HG02623 (cell line): ENCODE measurements around the gene SLC30A4.
"Not testable (repeated sequence)": the region's sequence is repeated elsewhere in the genome, so short reads cannot be mapped to it uniquely, and the experiment has no call there.

Experiments
- ATAC-seq: cut with Tn5 transposase; IDR thresholded peaks from one replicate; pipeline ENCODE4 v1.9.1; 2021; ENCODE audit warnings: moderate library complexity; ENCODE audit not compliant: unreplicated experiment

Gene SLC30A4

DNA sequence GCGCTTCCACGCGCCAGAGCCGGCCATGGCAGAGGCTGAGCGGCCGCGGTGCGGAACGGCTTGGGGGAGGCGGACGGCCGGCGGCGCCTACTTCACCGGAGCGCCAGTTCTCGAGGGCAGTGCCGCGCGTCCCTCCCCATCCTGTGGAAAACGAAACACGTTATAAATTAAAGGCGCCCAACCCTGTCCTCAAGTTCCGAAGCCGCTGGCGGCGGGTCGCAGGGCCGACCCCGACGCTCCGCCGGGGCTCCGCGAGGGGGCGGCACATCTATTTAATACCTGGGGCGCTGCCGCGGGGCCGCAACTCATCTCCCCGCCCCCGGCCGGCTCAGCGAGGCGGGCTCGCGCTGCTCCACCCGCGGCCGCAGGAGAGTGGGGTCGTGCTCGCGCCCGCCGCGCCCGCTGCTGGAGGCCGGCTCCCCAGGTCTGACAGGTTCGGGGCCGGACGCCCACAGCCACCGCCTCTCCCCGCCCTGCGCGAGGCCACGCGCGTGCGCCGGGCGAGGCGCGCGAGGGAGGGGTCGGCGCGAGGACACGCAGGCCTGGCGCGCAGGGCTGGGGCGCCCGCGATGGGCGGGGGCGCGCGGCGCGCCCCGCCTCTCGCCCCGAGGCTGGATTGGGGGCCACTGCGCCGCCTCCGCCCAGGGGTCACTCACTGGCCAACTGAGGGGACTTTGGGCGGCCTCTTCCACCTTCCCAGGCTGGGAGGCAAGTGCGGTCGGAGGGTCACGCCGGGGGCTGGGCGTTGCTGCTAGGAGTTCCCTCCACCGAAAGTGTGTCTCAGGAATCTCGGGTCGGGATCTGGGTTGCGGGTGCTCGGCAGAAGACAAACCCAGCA lies at the start of gene SLC30A4:
Gene SLC30A4, minus strand, starts transcription at position 428 of the 838 bp plus-strand sequence. Its CDS starts 401 bp downstream, at position 27.
- ATAC-seq, result peak; percentile 74

GRCh38 chr15:45555934-45556608 lies 33.5 kb upstream of the SLC30A4 start:
- ATAC-seq, result no peak

GRCh38 chr15:45551676-45552075 lies 29.1 kb upstream of the SLC30A4 start:
- no peak for ATAC-seq

DNA sequence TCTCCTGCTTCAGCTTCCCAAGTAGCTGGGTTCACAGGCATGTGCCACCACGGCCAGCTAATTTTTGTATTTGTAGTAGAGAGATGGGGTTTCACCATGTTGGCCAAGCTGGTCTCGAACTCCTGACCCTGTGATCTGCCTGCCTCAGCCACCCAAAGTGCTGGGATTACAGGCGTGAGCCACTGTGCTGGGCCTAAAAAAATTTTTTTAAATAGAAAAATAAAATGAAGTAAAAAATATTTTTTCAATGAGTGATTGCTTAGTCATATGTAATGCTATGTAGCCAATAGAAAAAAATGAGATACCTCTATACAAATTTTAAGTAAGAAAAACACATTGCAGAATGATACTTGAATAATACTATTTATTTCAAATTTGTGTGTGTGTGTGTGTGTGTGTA lies 27.9 kb upstream of the SLC30A4 start:
- no peak for ATAC-seq

- ATAC-seq, result no peak
Measured at GRCh38 chr15:45549541-45550220, 27.1 kb upstream of the SLC30A4 start.

- no peak for ATAC-seq
Measured at GRCh38 chr15:45548753-45549520, 26.4 kb upstream of the SLC30A4 start.

DNA sequence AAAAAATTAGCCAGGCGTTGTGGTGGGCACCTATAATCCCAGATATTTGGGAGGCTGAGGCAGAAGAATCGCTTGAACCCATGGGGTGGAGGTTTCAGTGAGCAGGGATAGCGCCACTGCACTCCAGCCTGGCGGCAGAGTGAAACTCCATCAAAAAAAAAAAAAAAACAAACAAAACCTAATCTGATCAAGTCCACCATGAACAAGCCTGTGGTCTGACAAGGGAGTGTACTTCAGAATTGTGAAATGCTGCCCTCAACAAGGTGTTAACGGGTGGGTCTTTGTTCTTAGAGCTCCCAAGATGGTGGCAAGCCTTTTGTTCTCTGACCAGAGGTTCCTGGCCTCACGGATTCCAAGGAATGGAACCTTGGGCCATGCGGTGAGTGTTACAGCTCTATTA lies 24.2 kb upstream of the SLC30A4 start:
- ATAC-seq, result no peak

GRCh38 chr15:45544266-45545023 lies 21.9 kb upstream of the SLC30A4 start:
- no peak for ATAC-seq

DNA sequence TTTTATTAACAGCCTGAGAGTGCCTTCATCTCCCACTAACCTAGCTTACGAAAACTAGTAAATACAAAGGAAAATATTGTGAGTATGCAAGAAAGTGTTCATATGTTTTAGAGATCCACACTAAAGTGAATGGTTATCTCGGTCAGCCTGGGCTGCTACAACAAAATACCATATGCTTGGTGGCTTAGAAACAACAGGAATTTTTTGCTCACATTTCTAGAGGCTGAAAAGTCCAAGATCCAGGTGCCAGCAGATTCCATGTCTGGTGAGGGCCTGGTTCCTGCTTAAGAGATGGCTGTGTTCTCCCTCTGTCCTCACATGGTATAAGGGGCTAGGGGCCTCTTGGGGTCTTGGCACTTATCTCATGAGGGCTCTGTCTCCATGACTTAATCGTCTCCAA lies 20.5 kb upstream of the SLC30A4 start:
- no peak for ATAC-seq

DNA sequence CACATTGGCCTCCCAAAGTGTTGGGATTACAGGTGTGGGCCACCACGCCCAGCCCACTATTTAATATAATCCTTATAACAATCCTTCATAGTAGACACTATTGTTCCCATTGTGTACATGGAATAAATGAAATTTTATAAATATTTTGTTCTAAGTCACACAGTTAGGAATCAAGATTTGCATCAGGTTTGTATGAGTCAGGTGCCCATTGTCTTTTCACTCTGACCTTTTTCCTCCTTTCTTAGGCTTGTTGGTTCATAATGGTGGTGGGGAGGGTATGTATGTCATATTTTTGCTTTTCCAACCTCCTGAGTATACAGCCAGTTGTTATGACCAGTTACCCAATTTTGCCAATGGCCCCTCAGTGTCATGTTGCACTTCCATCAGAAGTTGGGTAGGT lies 18.0 kb upstream of the SLC30A4 start:
- no peak for ATAC-seq

DNA sequence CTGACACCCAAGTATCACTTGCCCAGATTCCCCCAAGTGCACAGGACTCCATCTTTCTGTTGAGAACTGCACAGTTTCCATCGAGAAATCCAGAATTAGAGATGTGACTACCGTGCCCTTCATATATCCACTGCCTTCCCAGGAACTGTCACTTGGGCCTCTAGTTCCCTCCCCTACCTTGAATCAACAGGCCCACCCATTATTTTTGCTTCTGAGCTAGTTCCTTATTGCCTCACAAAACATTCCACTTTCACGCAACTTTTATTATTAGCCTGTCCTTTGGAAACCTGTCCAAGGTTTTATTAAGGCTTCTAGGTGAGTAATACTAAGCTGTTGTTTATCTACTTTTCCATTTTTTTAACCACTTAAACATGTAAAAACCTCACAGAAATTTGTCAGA lies 17.1 kb upstream of the SLC30A4 start:
- ATAC-seq, result no peak

DNA sequence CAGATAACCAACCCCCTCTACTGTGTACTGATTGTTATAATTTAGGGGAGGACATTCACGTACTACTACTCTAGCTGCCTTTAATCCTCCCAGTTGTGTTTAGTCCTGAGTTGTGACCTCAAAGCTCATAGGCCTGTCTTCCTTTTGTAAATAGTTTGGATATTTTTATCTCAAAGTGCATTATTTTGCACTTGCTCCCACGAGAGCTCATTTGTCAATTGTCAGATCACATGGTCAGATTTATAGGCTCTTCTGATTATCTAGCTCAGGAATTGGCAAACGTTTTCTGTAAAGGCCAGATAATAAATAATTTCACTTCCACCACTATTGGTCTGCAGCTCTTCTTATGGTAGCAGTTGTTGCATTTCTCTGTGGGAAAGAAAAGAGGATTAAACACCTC lies 14.4 kb upstream of the SLC30A4 start:
- ATAC-seq, result no peak

DNA sequence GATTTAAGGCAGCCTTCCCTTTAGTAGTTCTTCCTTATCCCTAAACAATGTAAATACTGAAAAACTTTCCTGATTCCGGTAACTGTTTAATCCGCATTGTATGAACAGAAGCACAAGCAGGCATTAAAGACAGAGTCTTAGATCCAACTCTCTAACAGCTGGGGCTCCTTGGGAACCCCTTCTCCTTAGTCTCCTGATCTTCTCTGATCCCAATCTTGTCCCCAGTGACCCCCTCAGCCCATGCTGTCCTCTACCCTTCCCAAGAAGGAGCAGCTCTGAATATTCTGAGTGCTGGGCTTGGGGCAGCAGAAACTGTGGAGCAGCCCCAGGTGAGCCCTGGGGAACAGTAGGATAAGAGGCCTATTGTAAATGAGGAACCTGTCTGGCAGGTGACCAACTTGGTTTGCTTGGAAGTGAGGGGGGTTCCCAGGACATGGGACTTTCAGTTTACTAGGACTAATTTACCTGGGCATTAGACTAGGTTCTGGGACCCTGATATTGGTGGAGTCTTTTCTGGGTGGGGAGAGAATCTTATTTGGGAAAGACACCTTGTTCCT lies 13.0 kb upstream of the SLC30A4 start:
- ATAC-seq, result no peak

GRCh38 chr15:45534821-45535220 lies 12.3 kb upstream of the SLC30A4 start:
- ATAC-seq, result no peak

- not testable (repeated sequence) for ATAC-seq
Measured at GRCh38 chr15:45532892-45533291, 10.3 kb upstream of the SLC30A4 start.

DNA sequence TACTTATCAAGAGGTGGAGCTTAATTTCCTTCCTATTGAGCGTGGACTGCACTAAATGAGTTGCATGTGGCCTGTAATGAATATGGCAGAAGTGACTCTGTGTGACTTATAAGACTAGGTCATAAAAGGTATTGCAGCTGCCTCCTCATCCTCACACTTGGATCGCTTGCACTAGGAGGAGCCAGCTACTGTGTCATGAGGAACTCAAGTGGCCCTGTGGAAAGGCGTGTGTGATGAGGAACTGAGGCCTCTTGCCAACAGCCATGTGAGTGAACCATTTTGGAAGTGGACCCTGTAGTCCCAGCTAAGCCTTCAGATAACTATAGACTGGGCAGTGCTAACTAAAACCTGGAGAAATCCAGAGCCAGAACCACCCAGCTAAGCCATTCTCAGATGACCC lies 7.1 kb upstream of the SLC30A4 start:
- ATAC-seq, result no peak

- no peak for ATAC-seq
Measured at GRCh38 chr15:45527086-45527485, 4.5 kb upstream of the SLC30A4 start.

DNA sequence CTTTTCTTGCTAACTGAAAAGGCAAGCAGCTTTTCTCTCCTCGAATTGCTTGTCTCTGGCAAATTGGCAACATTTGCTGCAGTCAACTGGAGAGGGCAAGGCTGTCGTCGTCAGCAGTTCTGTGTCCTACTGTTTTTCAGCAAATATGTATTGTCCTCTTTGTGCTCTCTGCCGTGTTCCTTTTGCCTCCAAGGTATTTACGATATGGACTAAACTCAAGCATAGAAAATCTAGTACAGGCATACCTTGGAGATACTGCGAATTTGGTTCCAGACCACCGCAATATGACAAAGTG lies 558 bp upstream of the SLC30A4 start:
- no peak for ATAC-seq

DNA sequence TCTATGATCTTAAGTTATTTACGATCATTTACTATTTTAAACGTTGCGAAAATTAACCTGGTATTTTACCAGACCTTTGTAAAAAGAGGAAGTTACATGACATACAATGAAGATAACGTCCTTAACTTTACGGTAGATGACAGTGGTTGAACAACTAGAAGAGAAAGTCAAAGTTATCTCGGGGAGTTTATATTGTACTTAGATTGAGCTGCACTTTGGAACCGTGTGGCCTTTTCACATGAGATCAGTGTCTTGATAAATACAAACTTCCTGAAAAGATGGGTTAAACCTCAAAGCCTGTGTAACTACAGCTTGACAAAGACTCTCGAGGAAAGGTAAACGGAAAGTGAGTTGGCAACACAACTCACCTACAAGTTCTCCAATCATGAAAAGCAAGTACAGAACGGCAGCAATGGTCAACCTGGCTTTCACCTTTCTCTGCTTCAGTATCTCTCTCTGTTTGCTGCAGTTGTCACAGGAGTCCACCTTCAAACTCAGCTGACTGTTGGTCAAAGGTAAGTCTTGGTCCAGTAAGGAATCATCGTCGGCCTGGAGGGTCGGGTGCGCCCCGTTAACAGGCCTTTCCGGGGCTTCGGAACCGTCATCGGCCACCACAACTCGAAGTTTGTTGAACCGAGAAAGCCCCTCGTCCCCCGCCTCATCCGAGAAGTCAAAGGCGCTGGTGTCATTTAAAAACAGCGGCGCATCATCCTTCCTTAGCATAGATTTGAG lies 793 bp downstream of the SLC30A4 start:
- no peak for ATAC-seq
